Ramos (cell line): ENCODE results near the gene TCL1B.

Source experiments
- in situ Hi-C: fragments of 300-500 bp; cut with MboI; formaldehyde crosslinking; loops from one replicate; pipeline ENCODE4 v1.14.3; 2022; ENCODE audit warnings: low sequenced_read_pairs; ENCODE audit not compliant: unreplicated experiment

Gene TCL1B

DNA sequence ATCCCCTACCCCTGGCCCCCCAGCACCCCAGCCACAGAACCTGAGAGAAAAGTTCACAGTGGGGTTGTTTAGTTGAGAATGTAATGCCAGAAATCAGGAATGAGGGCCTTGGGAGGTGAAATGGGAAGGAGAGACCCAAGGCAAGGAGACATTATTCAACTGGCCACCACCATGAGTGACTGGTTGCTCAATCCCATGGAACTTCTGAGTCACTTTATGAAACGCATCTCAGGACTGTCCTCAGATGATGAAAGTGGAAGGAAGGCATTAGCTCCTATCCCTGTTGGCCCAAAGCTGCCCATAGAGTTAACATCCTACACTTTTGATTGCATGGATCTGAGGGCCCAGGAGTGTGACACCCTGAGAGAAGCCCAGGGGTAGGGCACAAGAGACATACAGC is 53.1 kb downstream of the TCL1B start:
- in situ Hi-C loops, result no loop called here

DNA sequence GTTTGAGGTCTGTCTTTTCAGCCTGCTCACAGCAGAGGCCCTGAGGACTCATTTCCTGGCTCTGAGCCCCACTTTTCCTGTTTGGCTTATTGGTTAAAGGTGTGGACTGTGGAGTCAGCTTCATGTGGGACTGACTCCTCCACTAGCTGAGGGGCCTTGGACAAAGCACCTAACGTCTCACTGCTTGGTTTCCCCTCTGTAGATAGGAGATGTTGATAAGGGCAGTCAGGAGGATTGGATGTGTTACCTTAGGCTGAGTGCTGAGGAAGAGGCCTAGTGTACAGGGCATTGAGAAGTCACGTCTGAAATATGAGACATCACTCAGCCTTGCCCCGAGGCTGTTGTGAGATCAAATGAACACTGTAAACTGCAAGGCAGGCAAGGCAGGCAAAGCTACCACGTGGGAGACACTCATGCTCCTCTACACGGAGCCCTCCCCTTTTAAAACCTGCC is 54.8 kb downstream of the TCL1B start:
- in situ Hi-C loops, result no loop called here

DNA sequence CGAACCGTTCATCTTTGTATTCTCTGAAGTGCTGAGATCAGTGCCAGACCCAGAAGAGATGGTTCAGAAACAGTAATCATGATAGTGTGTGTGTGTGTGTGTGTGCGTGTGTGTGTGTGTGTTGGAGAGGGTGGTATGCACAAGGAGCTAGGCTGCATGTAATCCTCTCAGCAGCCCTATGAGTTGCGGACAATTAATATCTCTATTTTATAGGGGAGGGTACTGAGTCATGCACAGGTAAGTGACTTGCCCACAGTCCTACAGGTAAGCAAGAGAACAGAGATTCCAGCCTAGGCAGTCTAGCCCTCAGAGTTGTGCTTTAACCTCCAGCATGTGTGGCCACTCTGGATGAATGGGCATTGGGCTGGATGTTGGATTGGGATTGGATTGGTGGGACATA is 55.6 kb downstream of the TCL1B start:
- in situ Hi-C loops, result no loop called here
